CD4-positive, alpha-beta T cell treated with Interferon gamma for 1 hour (primary cell): ENCODE measurements around the gene TGM2.

Experiments
- DNase-seq: peaks from one replicate; pipeline ENCODE4 v3.0.0-alpha.2; 2020

The TGM2 gene

GRCh38 chr20:38198238-38198861, 33.3 kb upstream of the TGM2 start:
- no peak for DNase-seq

- no peak for DNase-seq
These were observed 32.5 kb upstream of the TGM2 start for GRCh38 chr20:38197619-38198018.

GRCh38 chr20:38197217-38197616, 32.1 kb upstream of the TGM2 start:
- DNase-seq: no peak

- DNase-seq: peak; percentile 69
These were observed 31.5 kb upstream of the TGM2 start for GRCh38 chr20:38196592-38196991.

- DNase-seq: no peak
These were observed 31.0 kb upstream of the TGM2 start for GRCh38 chr20:38196076-38196475.

GRCh38 chr20:38195521-38195920, 30.5 kb upstream of the TGM2 start:
- DNase-seq: no peak

GRCh38 chr20:38194971-38195504, 30.0 kb upstream of the TGM2 start:
- DNase-seq: peak; percentile 5

GRCh38 chr20:38193586-38194105, 28.6 kb upstream of the TGM2 start:
- DNase-seq: no peak

GRCh38 chr20:38192323-38192885, 27.3 kb upstream of the TGM2 start:
- no peak for DNase-seq

GRCh38 chr20:38191654-38192053, 26.6 kb upstream of the TGM2 start:
- DNase-seq: no peak

- no peak for DNase-seq
These were observed 25.9 kb upstream of the TGM2 start for GRCh38 chr20:38190936-38191371.

GRCh38 chr20:38190166-38190565, 25.1 kb upstream of the TGM2 start:
- DNase-seq: no peak

- DNase-seq: no peak
These were observed 22.4 kb upstream of the TGM2 start for GRCh38 chr20:38187517-38187916.

GRCh38 chr20:38186788-38187221, 21.7 kb upstream of the TGM2 start:
- no peak for DNase-seq

- no peak for DNase-seq
These were observed 19.0 kb upstream of the TGM2 start for GRCh38 chr20:38184101-38184500.

GRCh38 chr20:38181971-38182370, 16.9 kb upstream of the TGM2 start:
- no peak for DNase-seq

GRCh38 chr20:38181207-38181801, 16.2 kb upstream of the TGM2 start:
- DNase-seq: no peak

- DNase-seq: no peak
These were observed 15.7 kb upstream of the TGM2 start for GRCh38 chr20:38180781-38181180.

- DNase-seq: no peak
These were observed 14.8 kb upstream of the TGM2 start for GRCh38 chr20:38179846-38180245.

- DNase-seq: no peak
These were observed 13.5 kb upstream of the TGM2 start for GRCh38 chr20:38178581-38178980.

- peak; percentile 4 for DNase-seq
These were observed 13.0 kb upstream of the TGM2 start for GRCh38 chr20:38178065-38178491.

GRCh38 chr20:38177201-38177600, 12.1 kb upstream of the TGM2 start:
- DNase-seq: no peak

- DNase-seq: no peak
These were observed 10.5 kb upstream of the TGM2 start for GRCh38 chr20:38175304-38176180.
